Measurements from ENCODE around the gene TANC1. TPM values are rescaled to one million over a fixed set of nuclear protein-coding genes. Genes with fewer than 3 reads are reported as not detected.

TANC1 gene
- polyA plus RNA-seq, 1 donor from 2014 or later = 0.37 TPM

GRCh38 chr2:159086826-159087225, 118.4 kb downstream of the TANC1 start:
- TF ChIP-seq EZH2 (IDR thresholded peaks at IDR 0.05; ENCODE audit: borderline replicate concordance, insufficient read depth, low read length, poor library complexity, severe bottlenecking) = no peak
- no peaks in the 10 kb centered on the region for H3K79me2 ChIP-seq (replicated peaks; ENCODE audit: insufficient read depth, low read length)
- H3K4me3 ChIP-seq (ENCODE audit: low read length) = no peak overlapping the region

GRCh38 chr2:159088906-159089305, 120.5 kb downstream of the TANC1 start:
- H3K4me3 ChIP-seq (ENCODE audit: low read length) = no peak overlapping the region
- no peaks in the 10 kb centered on the region for H3F3A ChIP-seq (ENCODE audit: insufficient read depth, low read length, poor library complexity, severe bottlenecking)
- no peaks in the 10 kb centered on the region for H3K9me3 ChIP-seq (ENCODE audit: low read length)
- H3K27ac ChIP-seq (ENCODE audit: low read length) = no peak overlapping the region
- no peak overlapping the region for H3K4me2 ChIP-seq (ENCODE audit: low read length)
- no peaks in the 10 kb centered on the region for H3K36me3 ChIP-seq (ENCODE audit: insufficient read depth, low read length)
- H2AFZ ChIP-seq (ENCODE audit: low read depth, low read length) = no peak overlapping the region
- H3K79me2 ChIP-seq (replicated peaks; ENCODE audit: insufficient read depth, low read length) = no peaks in the 10 kb centered on the region
- no peak for TF ChIP-seq REST (IDR thresholded peaks at IDR 0.05; ENCODE audit: borderline replicate concordance)
- no peak for TF ChIP-seq SMC3 (conservative IDR thresholded peaks at IDR 0.05; ENCODE audit: poor library complexity)
- TF ChIP-seq EP300 (conservative IDR thresholded peaks at IDR 0.05; ENCODE audit: poor library complexity, severe bottlenecking) = no peak
- TF ChIP-seq RAD21 (conservative IDR thresholded peaks at IDR 0.05) = no peak
- no peak for TF ChIP-seq TAF1 (IDR thresholded peaks at IDR 0.05; ENCODE audit: low read depth)
- no peak for TF ChIP-seq EZH2 (IDR thresholded peaks at IDR 0.05; ENCODE audit: borderline replicate concordance, insufficient read depth, low read length, poor library complexity, severe bottlenecking)
- TF ChIP-seq MXI1 (conservative IDR thresholded peaks at IDR 0.05; ENCODE audit: poor library complexity, severe bottlenecking) = no peak
- TF ChIP-seq CTCF (IDR thresholded peaks at IDR 0.05; ENCODE audit: poor library complexity, severe bottlenecking) = no peak
- TF ChIP-seq POLR2AphosphoS5 (IDR thresholded peaks at IDR 0.05) = no peak
- no peak overlapping the region for H3K9ac ChIP-seq (ENCODE audit: low read length)
- no peaks in the 10 kb centered on the region for H4K20me1 ChIP-seq (ENCODE audit: insufficient read depth)
- H3K9me2 ChIP-seq (ENCODE audit: insufficient read depth, low read length) = no peaks in the 10 kb centered on the region
- no peaks in the 10 kb centered on the region for H3K27me3 ChIP-seq (ENCODE audit: insufficient read depth, low read depth, low read length)

More at GRCh38 chr2:159086826-159087225, 118.4 kb downstream of the TANC1 start:
- no peaks in the 10 kb centered on the region for H3K27me3 ChIP-seq (ENCODE audit: insufficient read depth, low read depth, low read length)
- no peak overlapping the region for H2AFZ ChIP-seq (ENCODE audit: low read depth, low read length)
- H3F3A ChIP-seq (ENCODE audit: insufficient read depth, low read length, poor library complexity, severe bottlenecking) = no peaks in the 10 kb centered on the region
- no peaks in the 10 kb centered on the region for H3K9me2 ChIP-seq (ENCODE audit: insufficient read depth, low read length)
- no peak overlapping the region for H3K4me2 ChIP-seq (ENCODE audit: low read length)
- no peaks in the 10 kb centered on the region for H3K9me3 ChIP-seq (ENCODE audit: low read length)
- H4K20me1 ChIP-seq (ENCODE audit: insufficient read depth) = no peaks in the 10 kb centered on the region
- no peaks in the 10 kb centered on the region for H3K36me3 ChIP-seq (ENCODE audit: insufficient read depth, low read length)
- no peak overlapping the region for H3K27ac ChIP-seq (ENCODE audit: low read length)
- H3K9ac ChIP-seq (ENCODE audit: low read length) = no peak overlapping the region

- H3K4me2 ChIP-seq (ENCODE audit: low read length) = no peak overlapping the region
- no peak overlapping the region for H2AFZ ChIP-seq (ENCODE audit: low read depth, low read length)
- no peaks in the 10 kb centered on the region for H3K36me3 ChIP-seq (ENCODE audit: insufficient read depth, low read length)
- H3K27me3 ChIP-seq (ENCODE audit: insufficient read depth, low read depth, low read length) = no peaks in the 10 kb centered on the region
- H3K9me3 ChIP-seq (ENCODE audit: low read length) = no peaks in the 10 kb centered on the region
- H4K20me1 ChIP-seq (ENCODE audit: insufficient read depth) = no peaks in the 10 kb centered on the region
- no peaks in the 10 kb centered on the region for H3K79me2 ChIP-seq (replicated peaks; ENCODE audit: insufficient read depth, low read length)
- H3K9ac ChIP-seq (ENCODE audit: low read length) = no peak overlapping the region
- TF ChIP-seq SMC3 (conservative IDR thresholded peaks at IDR 0.05; ENCODE audit: poor library complexity) (no peak), MXI1 (conservative IDR thresholded peaks at IDR 0.05; ENCODE audit: poor library complexity, severe bottlenecking) (no peak), RAD21 (conservative IDR thresholded peaks at IDR 0.05) (no peak), TAF1 (IDR thresholded peaks at IDR 0.05; ENCODE audit: low read depth) (no peak), EZH2 (IDR thresholded peaks at IDR 0.05; ENCODE audit: borderline replicate concordance, insufficient read depth, low read length, poor library complexity, severe bottlenecking) (no peak)
- no peak overlapping the region for H3K27ac ChIP-seq (ENCODE audit: low read length)
- H3F3A ChIP-seq (ENCODE audit: insufficient read depth, low read length, poor library complexity, severe bottlenecking) = no peaks in the 10 kb centered on the region
- H3K9me2 ChIP-seq (ENCODE audit: insufficient read depth, low read length) = no peaks in the 10 kb centered on the region
- H3K4me3 ChIP-seq (ENCODE audit: low read length) = no peak overlapping the region
Observed at GRCh38 chr2:159089543-159089942, 121.1 kb downstream of the TANC1 start.

All from neural cell (in vitro differentiated cells).